Endothelial cell of umbilical vein (primary cell): Measurements from ENCODE around the gene NKTR. TPM values are rescaled to one million over a fixed set of nuclear protein-coding genes. Genes with fewer than 3 reads are reported as not detected.

ENCODE experiments used
- BruUV-seq: library from RNA; stranded (reverse); fragments of 400-500 nt; replicated peaks from 2 replicates; lab custom pipeline; 2021; lab: Mats Ljungman, UMichigan
- CTCF ChIA-PET: fragments of 300-600, 350-600 bp; sonication (Branson Sonifier 250); formaldehyde crosslinking; loops from one replicate; lab custom pipeline; 2021; ENCODE audit warnings: antibody characterized with exemption, inconsistent platforms; lab: Charles Lee
- POLR2A ChIA-PET: fragments of 300-600, 350-600 bp; sonication (Branson Sonifier 250); formaldehyde crosslinking; loops from one replicate; lab custom pipeline; 2021; ENCODE audit warnings: antibody characterized with exemption, inconsistent platforms; lab: Charles Lee
- DNase-seq: peaks from one replicate; pipeline ENCODE4 v3.0.0-alpha.2; 2011; ENCODE audit warnings: low read depth, low spot score
- FAIRE-seq: peaks from 2 replicates; lab custom pipeline; 2011; peaks lifted over from hg19 to GRCh38; lab: Jason Lieb, UNC
- H2AFZ ChIP-seq: 2 replicates; pipeline ENCODE4 v1.6.0; 2012; ENCODE audit warnings: low read depth, low read length, control low read depth, inconsistent platforms
- H3K27ac ChIP-seq: 2 replicates; pipeline ENCODE4 v1.5.1; 2011; ENCODE audit warnings: low read depth, mild to moderate bottlenecking, control low read depth, low read length, moderate library complexity; ENCODE audit not compliant: insufficient read depth
- H3K27me3 ChIP-seq, 2 experiments: 2 replicates each; pipeline versions ENCODE4 v1.6.0 to v1.6.1; 2011; ENCODE audit warnings: low read length in 2 of 2, mixed read lengths in 1 of 2; ENCODE audit not compliant: control insufficient read depth in 2 of 2, insufficient read depth in 2 of 2
- H3K36me3 ChIP-seq, 2 experiments: 2 replicates in 1 of 2; 3 replicates in 1 of 2; pipeline ENCODE4 v1.5.1; 2011; ENCODE audit warnings: low read length in 2 of 2, mild to moderate bottlenecking in 1 of 2, moderate library complexity in 1 of 2; ENCODE audit not compliant: control insufficient read depth in 2 of 2, insufficient read depth in 2 of 2; ENCODE audit errors: extremely low read depth in 1 of 2
- H3K4me1 ChIP-seq: 3 replicates; pipeline ENCODE4 v1.5.1; 2011; ENCODE audit warnings: mild to moderate bottlenecking, low read length; ENCODE audit not compliant: control insufficient read depth, insufficient read depth; ENCODE audit errors: extremely low read depth
- H3K4me2 ChIP-seq: 2 replicates; pipeline ENCODE4 v1.6.1; 2011; ENCODE audit warnings: low read length, control low read depth, mixed read lengths; ENCODE audit not compliant: insufficient read depth
- H3K4me3 ChIP-seq, 3 experiments: fragments of 200-600 bp in 1 of 3; sonication (generic), shearing (Covaris generic) in 1 of 3; replicated peaks in 1 of 3; 2 replicates each; pipeline ENCODE4 v1.5.1; 2011 to 2016; ENCODE audit warnings: control low read depth in 3 of 3, low read length in 3 of 3, mild to moderate bottlenecking in 2 of 3, inconsistent platforms in 1 of 3, low read depth in 1 of 3, moderate library complexity in 1 of 3; ENCODE audit not compliant: insufficient read depth in 1 of 3
- H3K79me2 ChIP-seq: 2 replicates; pipeline ENCODE4 v1.6.0; 2012; ENCODE audit warnings: low read length, inconsistent platforms; ENCODE audit not compliant: control insufficient read depth, insufficient read depth
- H3K9ac ChIP-seq: replicated peaks from 2 replicates; pipeline ENCODE3; 2011; ENCODE audit warnings: low read length, control low read depth; ENCODE audit not compliant: insufficient read depth; ENCODE audit errors: extremely low read depth
- H3K9me1 ChIP-seq: replicated peaks from 3 replicates; pipeline ENCODE4 v1.6.0; 2011; ENCODE audit warnings: mild to moderate bottlenecking, low read length; ENCODE audit not compliant: control insufficient read depth, insufficient read depth; ENCODE audit errors: extremely low read depth
- H3K9me3 ChIP-seq: replicated peaks from 2 replicates; pipeline ENCODE4 v1.5.1; 2012; ENCODE audit warnings: low read length, inconsistent platforms; ENCODE audit not compliant: control insufficient read depth, insufficient read depth
- H4K20me1 ChIP-seq: replicated peaks from 2 replicates; pipeline ENCODE3; 2011; ENCODE audit warnings: mild to moderate bottlenecking, low read length; ENCODE audit not compliant: control insufficient read depth, insufficient read depth; ENCODE audit errors: extremely low read depth
- CTCF ChIP-seq, 2 donors: IDR thresholded peaks; 1 replicate in 1 of 2; 2 replicates in 1 of 2; pipeline ENCODE4 v1.5.1; 2011; ENCODE audit warnings: low read length in 2 of 2, mild to moderate bottlenecking in 2 of 2, moderate library complexity in 2 of 2, control low read depth in 1 of 2, inconsistent platforms in 1 of 2, low read depth in 1 of 2; ENCODE audit not compliant: insufficient read depth in 1 of 2; ENCODE audit errors: extremely low read depth in 1 of 2
- EZH2 ChIP-seq: IDR thresholded peaks from 2 replicates; pipeline ENCODE4 v1.6.1; 2012; ENCODE audit warnings: borderline replicate concordance, low read depth, mild to moderate bottlenecking, moderate library complexity, low read length, inconsistent platforms; ENCODE audit not compliant: severe bottlenecking
- FOS ChIP-seq: IDR thresholded peaks from 2 replicates; pipeline ENCODE4 v1.6.1; 2011; ENCODE audit warnings: mild to moderate bottlenecking, low read length, moderate library complexity, borderline replicate concordance; ENCODE audit not compliant: insufficient read depth
- GATA2 ChIP-seq: IDR thresholded peaks from 2 replicates; pipeline ENCODE4 v1.7.0; 2011; ENCODE audit warnings: low read depth, mild to moderate bottlenecking, moderate library complexity, mixed read lengths, low read length; ENCODE audit not compliant: insufficient read length, insufficient read depth
- JUN ChIP-seq: IDR thresholded peaks from 2 replicates; pipeline ENCODE4 v1.6.1; 2011; ENCODE audit warnings: borderline replicate concordance, low read depth; ENCODE audit not compliant: insufficient read length, insufficient read depth
- MAX ChIP-seq: IDR thresholded peaks from 2 replicates; pipeline ENCODE4 v1.6.1; 2011; ENCODE audit not compliant: insufficient read depth, insufficient read length
- MYC ChIP-seq: IDR thresholded peaks from one replicate; pipeline ENCODE4 v1.6.1; 2011; ENCODE audit warnings: mild to moderate bottlenecking, low read depth, low read length
- POLR2A ChIP-seq: IDR thresholded peaks from 2 replicates; pipeline ENCODE4 v1.6.1; 2012; ENCODE audit warnings: low read depth, mild to moderate bottlenecking, control low read depth, low read length
- POLR2AphosphoS5 ChIP-seq: IDR thresholded peaks from 2 replicates; pipeline ENCODE4 v1.6.1; 2012; ENCODE audit warnings: low read depth, mild to moderate bottlenecking, control low read depth, low read length, moderate library complexity; ENCODE audit not compliant: insufficient read depth
- dilution Hi-C: fragments of 300-500 bp; cut with MboI; formaldehyde crosslinking; loops from one replicate; pipeline ENCODE4 v1.15.0; 2019; ENCODE audit warnings: low sequenced_read_pairs; ENCODE audit not compliant: extremely low pct_ligation_motif_present
- intact Hi-C: fragments of 100-400 bp; cut with micrococcal nuclease; formaldehyde crosslinking; loops from one replicate; pipeline ENCODE4 v1.10.0; 2022
- polyA plus RNA-seq, 4 experiments: library from polyadenylated mRNA; depleted of rRNA in 3 of 4; stranded (reverse) in 3 of 4; unstranded in 1 of 4; fragments of >200 nt; gene quantifications; 2 replicates each; pipeline versions ENCODE4 v1.2.1 to v1.2.3, GENCODE V29; 2011 to 2012; ENCODE audit warnings: missing spikeins in 1 of 4
- total RNA-seq: library from RNA; stranded (reverse); gene quantifications from 2 replicates; pipeline ENCODE4 v1.2.3, GENCODE V29; 2021

Gene NKTR
- total and polyA plus RNA-seq, 2 donors (not counting 3 experiments of a cell fraction or from before 2014, with no cell fraction given), result 27.4 to 99.0 TPM

- no peak overlapping the region for H2AFZ ChIP-seq
- POLR2A ChIA-PET, result no interaction called here
- dilution Hi-C loops, result no loop called here
These were observed 68.3 kb downstream of the NKTR start for GRCh38 chr3:42668793-42669217.

More at GRCh38 chr3:42668793-42669217, 68.3 kb downstream of the NKTR start:
- Histone ChIP-seq H3K4me3 (no peak overlapping the region), H3K9me1 (no peaks in the 10 kb centered on the region), H3K27ac (no peak overlapping the region), H3K79me2 (no peaks in the 10 kb centered on the region), H3K36me3 (no peaks in the 10 kb centered on the region), H3K27me3 (no peaks in the 10 kb centered on the region), H3K4me1 (no peaks in the 10 kb centered on the region), H4K20me1 (no peaks in the 10 kb centered on the region), H3K9me3 (no peaks in the 10 kb centered on the region), H3K9ac (no peak overlapping the region), H3K4me2 (no peak overlapping the region)
- TF ChIP-seq POLR2A (no peak), POLR2AphosphoS5 (no peak), FOS (no peak), CTCF (IDR thresholded peaks at IDR 0.05; ENCODE audit: extremely low read depth in 1 of 2, insufficient read depth in 1 of 2, low read depth in 1 of 2, low read length in 2 of 2) (no peak), JUN (no peak), GATA2 (no peak), MYC (no peak), EZH2 (no peak), MAX (no peak)
- FAIRE-seq (no peak), DNase-seq (no peak)
- CTCF ChIA-PET, result interaction anchor here (1.3 to 1.7 kb wide), 2 partner anchors 11 to 13 kb away, joined by 4 read pairs; no protein-coding TSS in a partner anchor
- intact Hi-C loops, result no loop called here
- BruUV-seq, result no TSS peak
